ENCODE results near the gene R3HDM2. TPM values are rescaled to one million over a fixed set of nuclear protein-coding genes. Genes with fewer than 3 reads are reported as not detected.
A peak's percentile ranks its signal among the peaks of the same experiment; 100 is the strongest.

R3HDM2 gene
- total RNA-seq, 4 donors from 2014 or later = 21.7 to 37.6 (median 29.3) TPM

GRCh38 chr12:57236201-57236924, 194.5 kb downstream of the R3HDM2 start:
- WGBS, 2 donors = 7 to 25% methylated on average over 6 to 14 of the region's 40 CpGs
- Histone ChIP-seq H3K4me1 (peaks cover 61 to 100% (median 61%) of the 10 kb centered on the region in 3 donors), H3K27me3 (peaks cover 5 to 65% (median 19%) of the 10 kb centered on the region in 4 donors), H3K27ac (peak overlapping the region in 3 of 4 donors; percentile 65 to 79 (median 66)), H3K4me3 (peak overlapping the region; percentile 5 to 45 (median 35)), H3K9me3 (no peaks in the 10 kb centered on the region), H3K36me3 (peaks cover 15 to 36% (median 31%) of the 10 kb centered on the region in 3 donors)
- intact Hi-C loops (cut with DNase I) = no loop called here
- no peak for TF ChIP-seq CTCF (IDR thresholded peaks at IDR 0.05)
- no peak for TF ChIP-seq POLR2A (IDR thresholded peaks at IDR 0.05)
- DNase-seq = no peak

GRCh38 chr12:57235728-57236131, 195.1 kb downstream of the R3HDM2 start:
- H3K9me3 ChIP-seq = no peaks in the 10 kb centered on the region
- peak overlapping the region; percentile 39 to 79 (median 66) for H3K27ac ChIP-seq
- 28 to 36% methylated on average over 4 to 8 of the region's 8 CpGs for WGBS, 2 donors
- peaks cover 61 to 100% (median 61%) of the 10 kb centered on the region in 3 donors for H3K4me1 ChIP-seq
- peak overlapping the region in 3 of 4 donors; percentile 26 to 45 (median 44) for H3K4me3 ChIP-seq
- intact Hi-C loops (cut with DNase I) = no loop called here
- TF ChIP-seq POLR2A (IDR thresholded peaks at IDR 0.05) (no peak), CTCF (IDR thresholded peaks at IDR 0.05) (no peak)
- peaks cover 0 to 59% (median 13%) of the 10 kb centered on the region in 4 donors for H3K27me3 ChIP-seq
- no peak for DNase-seq
- peaks cover 15 to 42% (median 31%) of the 10 kb centered on the region in 3 donors for H3K36me3 ChIP-seq

GRCh38 chr12:57235017-57235727, 195.7 kb downstream of the R3HDM2 start:
- H3K4me3 ChIP-seq = peak overlapping the region in 3 of 4 donors; percentile 26 to 45 (median 44)
- peaks cover 15 to 43% (median 31%) of the 10 kb centered on the region in 3 donors for H3K36me3 ChIP-seq
- H3K27me3 ChIP-seq = peaks cover 0 to 53% (median 9%) of the 10 kb centered on the region in 4 donors
- no peak for DNase-seq
- peak overlapping the region; percentile 39 to 79 (median 66) for H3K27ac ChIP-seq
- intact Hi-C loops (cut with DNase I) = no loop called here
- TF ChIP-seq CTCF (IDR thresholded peaks at IDR 0.05) = no peak
- TF ChIP-seq POLR2A (IDR thresholded peaks at IDR 0.05) = no peak
- WGBS, 2 donors = 54 to 68% methylated on average over 10 of the region's 26 CpGs
- H3K9me3 ChIP-seq = no peaks in the 10 kb centered on the region
- H3K4me1 ChIP-seq = peaks cover 61 to 100% (median 61%) of the 10 kb centered on the region in 3 donors

GRCh38 chr12:57234571-57235016, 196.2 kb downstream of the R3HDM2 start:
- H3K36me3 ChIP-seq = peaks cover 15 to 43% (median 31%) of the 10 kb centered on the region in 3 donors
- peak overlapping the region in 3 of 4 donors; percentile 2 to 45 (median 44) for H3K4me3 ChIP-seq
- WGBS, 2 donors = 38 to 46% methylated on average over 3 to 9 of the region's 10 CpGs
- no peaks in the 10 kb centered on the region for H3K9me3 ChIP-seq
- DNase-seq = no peak
- H3K4me1 ChIP-seq = peaks cover 56 to 100% (median 59%) of the 10 kb centered on the region in 3 donors
- TF ChIP-seq POLR2A (IDR thresholded peaks at IDR 0.05) (no peak), CTCF (IDR thresholded peaks at IDR 0.05) (no peak)
- H3K27me3 ChIP-seq = peaks cover 0 to 48% (median 4%) of the 10 kb centered on the region in 4 donors
- intact Hi-C loops (cut with DNase I) = no loop called here
- peak overlapping the region; percentile 39 to 79 (median 66) for H3K27ac ChIP-seq
